ENCODE results near the gene MRPL37.

DNA sequence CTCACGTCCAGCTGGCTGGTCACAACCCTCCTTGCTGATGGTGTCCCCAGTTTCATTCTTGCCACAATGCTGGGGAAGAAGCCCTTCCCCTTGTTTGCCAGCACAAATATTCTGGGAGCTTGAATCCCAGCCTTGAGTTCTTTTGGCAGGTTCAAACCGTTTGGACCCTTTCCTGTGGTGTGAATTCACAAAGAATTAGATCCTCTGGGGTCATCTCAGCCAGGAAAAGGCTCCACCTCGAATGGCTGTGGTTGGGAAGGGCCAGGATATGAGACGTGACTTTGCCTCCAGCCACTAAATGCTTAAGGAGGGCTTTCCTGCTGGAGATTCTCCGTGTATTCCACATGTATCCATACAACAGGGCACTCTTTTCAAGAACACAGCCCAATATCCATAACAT lies 66.9 kb downstream of the MRPL37 start:
- TF ChIP-seq, protein P1, sequence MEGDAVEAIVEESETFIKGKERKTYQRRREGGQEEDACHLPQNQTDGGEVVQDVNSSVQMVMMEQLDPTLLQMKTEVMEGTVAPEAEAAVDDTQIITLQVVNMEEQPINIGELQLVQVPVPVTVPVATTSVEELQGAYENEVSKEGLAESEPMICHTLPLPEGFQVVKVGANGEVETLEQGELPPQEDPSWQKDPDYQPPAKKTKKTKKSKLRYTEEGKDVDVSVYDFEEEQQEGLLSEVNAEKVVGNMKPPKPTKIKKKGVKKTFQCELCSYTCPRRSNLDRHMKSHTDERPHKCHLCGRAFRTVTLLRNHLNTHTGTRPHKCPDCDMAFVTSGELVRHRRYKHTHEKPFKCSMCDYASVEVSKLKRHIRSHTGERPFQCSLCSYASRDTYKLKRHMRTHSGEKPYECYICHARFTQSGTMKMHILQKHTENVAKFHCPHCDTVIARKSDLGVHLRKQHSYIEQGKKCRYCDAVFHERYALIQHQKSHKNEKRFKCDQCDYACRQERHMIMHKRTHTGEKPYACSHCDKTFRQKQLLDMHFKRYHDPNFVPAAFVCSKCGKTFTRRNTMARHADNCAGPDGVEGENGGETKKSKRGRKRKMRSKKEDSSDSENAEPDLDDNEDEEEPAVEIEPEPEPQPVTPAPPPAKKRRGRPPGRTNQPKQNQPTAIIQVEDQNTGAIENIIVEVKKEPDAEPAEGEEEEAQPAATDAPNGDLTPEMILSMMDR (IDR thresholded peaks at IDR 0.05): no peak
- TF ChIP-seq POLR2A (IDR thresholded peaks at IDR 0.05): no peak

All from adrenal gland (tissue), 5 donors.